Smooth muscle cell (in vitro differentiated cells): ENCODE measurements around the gene ERC2. TPM values are rescaled to one million over a fixed set of nuclear protein-coding genes. Genes with fewer than 3 reads are reported as not detected.

Experiments
- DNase-seq: peaks from one replicate; lab custom pipeline; 2025; ENCODE audit not compliant: unreplicated experiment; lab: John Stamatoyannopoulos, UW
- H2AFZ ChIP-seq: fragments of 200-600 bp; sonication (generic); 2 replicates; pipeline ENCODE4 v1.6.0; 2016; ENCODE audit warnings: antibody characterized with exemption, low read depth, mild to moderate bottlenecking
- H3F3A ChIP-seq: fragments of 200-600 bp; sonication (generic); 2 replicates; pipeline ENCODE4 v1.6.0; 2017; ENCODE audit warnings: antibody characterized with exemption, low read depth
- H3K27ac ChIP-seq: fragments of 200-600 bp; sonication (generic); 2 replicates; pipeline ENCODE4 v1.5.1; 2016; ENCODE audit warnings: low read depth, mild to moderate bottlenecking
- H3K27me3 ChIP-seq: fragments of 200-600 bp; sonication (generic); 2 replicates; pipeline ENCODE4 v1.6.1; 2016; ENCODE audit warnings: low read depth, mild to moderate bottlenecking
- H3K36me3 ChIP-seq: fragments of 200-600 bp; sonication (generic); 2 replicates; pipeline ENCODE4 v1.5.1; 2016; ENCODE audit warnings: low read depth
- H3K4me1 ChIP-seq: fragments of 200-600 bp; sonication (generic); 2 replicates; pipeline ENCODE4 v1.5.1; 2016; ENCODE audit warnings: low read depth
- H3K4me2 ChIP-seq: fragments of 200-600 bp; sonication (generic); 2 replicates; pipeline ENCODE4 v1.6.0; 2016; ENCODE audit warnings: mild to moderate bottlenecking
- H3K4me3 ChIP-seq: fragments of 200-600 bp; sonication (generic); 2 replicates; pipeline ENCODE4 v1.5.1; 2016; ENCODE audit warnings: mild to moderate bottlenecking
- H3K79me2 ChIP-seq: fragments of 200-600 bp; sonication (generic); 2 replicates; pipeline ENCODE4 v1.6.0; 2016; ENCODE audit warnings: low read depth, mild to moderate bottlenecking
- H3K9ac ChIP-seq: fragments of 200-600 bp; sonication (generic); 2 replicates; pipeline ENCODE4 v1.6.0; 2016; ENCODE audit warnings: low read depth
- H3K9me3 ChIP-seq: fragments of 200-600 bp; sonication (generic); replicated peaks from 2 replicates; pipeline ENCODE4 v1.5.1; 2016; ENCODE audit warnings: low read depth
- H4K20me1 ChIP-seq: fragments of 200-600 bp; sonication (generic); 2 replicates; pipeline ENCODE4 v1.6.0; 2016; ENCODE audit warnings: low read depth
- CTCF ChIP-seq: fragments of 200-600 bp; sonication (generic); IDR thresholded peaks from 2 replicates; pipeline ENCODE4 v1.5.1; 2017; ENCODE audit warnings: borderline replicate concordance, mild to moderate bottlenecking, antibody characterized with exemption; ENCODE audit not compliant: insufficient read depth, poor library complexity, severe bottlenecking
- WGBS: methylation state at CpG from one replicate; pipeline ENCODE4 v1.1.7; 2016; ENCODE audit warnings: low lambda C conversion rate; 5-methylcytosine and 5-hydroxymethylcytosine counted together
- polyA plus RNA-seq: library from polyadenylated mRNA; unstranded; fragments of >200 nt; fragmentation: Nextera tagmentation; extraction: Ambion mirVana; gene quantifications from 2 replicates; pipeline ENCODE4 v1.2.1, GENCODE V29; 2016
- total RNA-seq: library from RNA; depleted of rRNA; stranded (reverse); fragments of >200 nt; gene quantifications from 2 replicates; pipeline ENCODE4 v1.2.3, GENCODE V29; 2014

ERC2 gene
- total and polyA plus RNA-seq, 2 experiments from 2014 or later = 1.1 TPM; not detected in 1

- 76% methylated on average over 3 of the region's 3 CpGs for WGBS
- no peak for TF ChIP-seq CTCF
- no peak for DNase-seq
Observed at GRCh38 chr3:55790596-55791350, 677.5 kb downstream of the ERC2 start.

GRCh38 chr3:55789516-55789915 lies 678.8 kb downstream of the ERC2 start:
- Histone ChIP-seq H3F3A (no peaks in the 10 kb centered on the region), H3K4me2 (no peak overlapping the region), H3K79me2 (no peaks in the 10 kb centered on the region), H3K27me3 (no peaks in the 10 kb centered on the region), H3K4me3 (no peak overlapping the region), H3K9me3 (no peaks in the 10 kb centered on the region), H3K4me1 (no peaks in the 10 kb centered on the region), H3K27ac (no peak overlapping the region), H3K9ac (no peak overlapping the region), H4K20me1 (no peaks in the 10 kb centered on the region), H3K36me3 (no peaks in the 10 kb centered on the region), H2AFZ (no peak overlapping the region)
- TF ChIP-seq CTCF = no peak
- DNase-seq = no peak
- 62% methylated on average over 2 of the region's 2 CpGs for WGBS

More at GRCh38 chr3:55790596-55791350, 677.5 kb downstream of the ERC2 start:
- Histone ChIP-seq H3K4me3 (no peak overlapping the region), H3K36me3 (no peaks in the 10 kb centered on the region), H3K9ac (no peak overlapping the region), H3K27ac (no peak overlapping the region), H3K4me1 (no peaks in the 10 kb centered on the region), H4K20me1 (no peaks in the 10 kb centered on the region), H3K79me2 (no peaks in the 10 kb centered on the region), H2AFZ (no peak overlapping the region), H3F3A (no peaks in the 10 kb centered on the region), H3K4me2 (peak overlapping the region; percentile 21), H3K9me3 (no peaks in the 10 kb centered on the region), H3K27me3 (no peaks in the 10 kb centered on the region)

GRCh38 chr3:55782807-55783206 lies 685.5 kb downstream of the ERC2 start:
- 77% methylated on average over 3 of the region's 3 CpGs for WGBS
- no peak for TF ChIP-seq CTCF

DNA sequence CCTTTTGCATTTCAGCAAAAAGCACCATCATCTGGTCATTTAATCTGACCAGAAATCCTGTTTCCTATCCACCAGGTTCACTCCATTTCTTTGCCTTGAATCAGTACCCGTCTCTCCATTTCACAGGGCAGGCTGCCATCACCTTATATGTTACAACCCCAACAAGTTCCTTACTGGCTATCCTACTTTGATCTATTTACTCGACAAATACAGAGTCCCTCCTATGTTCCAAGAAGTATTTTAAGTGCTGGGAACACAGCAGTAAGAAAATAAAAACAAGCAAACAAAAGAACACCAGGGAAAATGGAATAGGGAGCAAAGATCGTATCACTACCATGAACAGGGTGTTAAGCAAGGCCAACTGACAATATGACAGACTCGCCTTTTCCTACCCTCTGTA lies 685.9 kb downstream of the ERC2 start:
- Histone ChIP-seq H3K4me3 (no peak overlapping the region), H3F3A (no peaks in the 10 kb centered on the region), H3K4me1 (no peaks in the 10 kb centered on the region), H3K9ac (no peak overlapping the region), H4K20me1 (no peaks in the 10 kb centered on the region), H3K27ac (no peak overlapping the region), H2AFZ (no peak overlapping the region), H3K36me3 (no peaks in the 10 kb centered on the region), H3K4me2 (no peak overlapping the region), H3K9me3 (no peaks in the 10 kb centered on the region), H3K79me2 (no peaks in the 10 kb centered on the region), H3K27me3 (no peaks in the 10 kb centered on the region)
- TF ChIP-seq CTCF = no peak
- 85% methylated on average over 4 of the region's 4 CpGs for WGBS
- DNase-seq = no peak

More at GRCh38 chr3:55782807-55783206, 685.5 kb downstream of the ERC2 start:
- Histone ChIP-seq H2AFZ (no peak overlapping the region), H3K79me2 (no peaks in the 10 kb centered on the region), H3K9me3 (no peaks in the 10 kb centered on the region), H3K27ac (no peak overlapping the region), H3K27me3 (no peaks in the 10 kb centered on the region), H3K4me3 (no peak overlapping the region), H3F3A (no peaks in the 10 kb centered on the region), H3K9ac (no peak overlapping the region), H3K4me1 (no peaks in the 10 kb centered on the region), H4K20me1 (no peaks in the 10 kb centered on the region), H3K36me3 (no peaks in the 10 kb centered on the region), H3K4me2 (no peak overlapping the region)
- DNase-seq = no peak
